ENCODE results near the gene RIOX2. TPM values are rescaled to one million over a fixed set of nuclear protein-coding genes. Genes with fewer than 3 reads are reported as not detected.
"Not testable (repeated sequence)": the region's sequence is repeated elsewhere in the genome, so short reads cannot be mapped to it uniquely, and the experiment has no call there.

RIOX2 gene
- total RNA-seq, 1 donor from 2014 or later = 34.8 TPM

DNA sequence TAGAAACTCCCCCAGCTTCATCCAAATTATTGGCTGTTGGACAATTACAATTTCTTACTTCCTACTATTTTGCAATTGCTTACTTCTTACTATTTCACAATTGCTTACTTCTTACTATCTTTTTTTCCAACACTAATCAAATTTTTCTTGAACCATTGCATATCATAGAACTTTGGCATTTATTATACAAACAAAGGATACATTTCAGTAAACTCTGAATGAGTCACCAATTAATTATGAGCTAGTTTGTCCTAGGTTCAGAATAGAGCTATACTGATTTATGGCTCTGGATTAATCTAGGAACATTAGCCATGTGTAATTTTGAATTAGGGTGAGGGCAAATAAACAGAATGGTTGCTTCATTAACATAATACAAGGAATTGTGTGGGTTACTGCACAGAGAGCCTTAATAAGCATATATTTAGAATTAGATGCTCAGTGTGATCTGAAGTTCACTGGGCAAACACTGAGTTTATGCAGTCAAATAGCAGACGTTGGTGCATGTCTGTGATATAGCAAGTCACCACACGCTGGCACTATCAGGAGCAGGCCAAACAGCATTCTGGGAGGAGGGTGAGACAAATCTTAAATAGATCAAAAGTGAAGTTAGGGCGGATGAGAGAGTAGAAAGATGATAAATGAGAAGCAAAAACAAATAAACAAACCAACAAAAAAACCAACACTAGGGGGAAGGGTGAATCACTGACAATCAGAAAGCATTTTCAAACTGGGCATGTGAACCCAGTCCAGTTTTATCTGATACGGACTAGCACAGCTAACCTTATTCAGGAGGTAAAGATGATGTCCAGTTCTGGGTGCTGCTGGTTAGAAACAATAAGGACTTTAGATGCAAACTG lies 41.4 kb upstream of the RIOX2 start:
- Mint-ChIP-seq H3K27ac (no peak overlapping the region), H3K4me1 (no peaks in the 10 kb centered on the region), H3K36me3 (ENCODE audit: low read depth) (no peaks in the 10 kb centered on the region), H3K9me3 (no peaks in the 10 kb centered on the region), H3K27me3 (peaks cover 2% of the 10 kb centered on the region), H3K4me3 (no peak overlapping the region)
- TF ChIP-seq, protein P1, sequence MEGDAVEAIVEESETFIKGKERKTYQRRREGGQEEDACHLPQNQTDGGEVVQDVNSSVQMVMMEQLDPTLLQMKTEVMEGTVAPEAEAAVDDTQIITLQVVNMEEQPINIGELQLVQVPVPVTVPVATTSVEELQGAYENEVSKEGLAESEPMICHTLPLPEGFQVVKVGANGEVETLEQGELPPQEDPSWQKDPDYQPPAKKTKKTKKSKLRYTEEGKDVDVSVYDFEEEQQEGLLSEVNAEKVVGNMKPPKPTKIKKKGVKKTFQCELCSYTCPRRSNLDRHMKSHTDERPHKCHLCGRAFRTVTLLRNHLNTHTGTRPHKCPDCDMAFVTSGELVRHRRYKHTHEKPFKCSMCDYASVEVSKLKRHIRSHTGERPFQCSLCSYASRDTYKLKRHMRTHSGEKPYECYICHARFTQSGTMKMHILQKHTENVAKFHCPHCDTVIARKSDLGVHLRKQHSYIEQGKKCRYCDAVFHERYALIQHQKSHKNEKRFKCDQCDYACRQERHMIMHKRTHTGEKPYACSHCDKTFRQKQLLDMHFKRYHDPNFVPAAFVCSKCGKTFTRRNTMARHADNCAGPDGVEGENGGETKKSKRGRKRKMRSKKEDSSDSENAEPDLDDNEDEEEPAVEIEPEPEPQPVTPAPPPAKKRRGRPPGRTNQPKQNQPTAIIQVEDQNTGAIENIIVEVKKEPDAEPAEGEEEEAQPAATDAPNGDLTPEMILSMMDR (IDR thresholded peaks at IDR 0.05) = no peak
- ATAC-seq (ENCODE audit: low read depth) (no peak), DNase-seq (no peak)
- ChIA-PET CTCF (interaction anchor here (1.0 to 4.6 kb wide), 2 partner anchors 9 to 209 kb away, joined by 4 to 30 read pairs; no protein-coding TSS in a partner anchor), POLR2A (no interaction called here)
- intact Hi-C loops (cut with micrococcal nuclease) = no loop called here

DNA sequence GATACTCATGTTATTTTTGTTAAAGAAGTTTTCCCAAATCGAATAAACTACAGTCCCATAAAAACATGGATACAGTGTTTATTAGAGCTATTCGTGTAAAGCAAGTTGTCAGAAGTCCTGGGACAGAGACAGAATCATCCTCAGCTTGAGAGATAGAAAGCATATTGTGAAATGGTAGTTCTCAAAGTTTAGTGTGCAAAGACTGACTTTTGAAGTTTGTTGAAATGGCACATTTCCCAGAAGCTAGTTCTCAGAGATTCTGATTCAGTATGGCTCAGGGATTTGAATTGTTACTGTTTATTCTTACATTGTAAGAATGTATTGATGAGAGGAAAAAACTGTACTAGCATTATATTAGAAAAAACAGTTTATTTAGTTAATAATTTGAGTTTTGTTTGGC lies 40.7 kb upstream of the RIOX2 start:
- ChIA-PET POLR2A (no interaction called here), CTCF (interaction anchor here (4.6 kb wide), 1 partner anchor 10 kb away, joined by 30 read pairs; no protein-coding TSS in a partner anchor)
- TF ChIP-seq, protein P1 (IDR thresholded peaks at IDR 0.05) = no peak
- intact Hi-C loops (cut with micrococcal nuclease) = no loop called here
- Mint-ChIP-seq H3K9me3 (no peaks in the 10 kb centered on the region), H3K4me3 (no peak overlapping the region), H3K27me3 (peaks cover 2% of the 10 kb centered on the region), H3K36me3 (ENCODE audit: low read depth) (no peaks in the 10 kb centered on the region), H3K27ac (no peak overlapping the region), H3K4me1 (no peaks in the 10 kb centered on the region)
- ATAC-seq (ENCODE audit: low read depth) = no peak
- DNase-seq = no peak

DNA sequence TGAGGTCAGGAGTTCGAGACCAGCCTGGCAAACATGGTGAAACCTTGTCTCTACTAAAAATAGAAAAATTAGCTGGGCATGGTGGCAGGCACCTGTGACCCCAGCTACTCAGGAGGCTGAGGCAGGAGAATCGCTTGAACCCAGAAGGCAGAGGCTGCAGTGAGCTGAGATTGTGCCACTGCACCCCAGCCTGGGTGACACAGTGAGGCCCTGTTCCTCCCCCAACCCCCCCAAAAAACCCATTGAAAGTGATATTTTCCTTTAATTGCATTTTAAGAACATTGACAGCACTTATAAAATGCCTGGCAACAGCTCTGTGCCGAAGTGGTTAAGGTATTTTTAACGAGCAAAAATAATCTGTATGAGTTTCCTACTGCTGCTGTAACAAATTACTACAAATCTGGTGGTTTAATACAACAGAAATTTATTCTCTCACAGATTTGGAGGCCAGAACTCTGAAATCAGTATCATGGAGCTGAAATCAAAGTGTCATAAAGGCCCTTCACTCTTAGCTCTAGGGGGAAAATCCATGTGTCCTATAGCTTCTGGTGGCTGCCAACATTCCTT lies 38.7 kb upstream of the RIOX2 start:
- H3K36me3 Mint-ChIP-seq (ENCODE audit: low read depth); ATAC-seq (ENCODE audit: low read depth); intact Hi-C loops (cut with micrococcal nuclease); POLR2A ChIA-PET; H3K4me3 Mint-ChIP-seq; H3K27ac Mint-ChIP-seq; H3K27me3 Mint-ChIP-seq; DNase-seq; H3K4me1 Mint-ChIP-seq; H3K9me3 Mint-ChIP-seq: not testable (repeated sequence)
- CTCF ChIA-PET = interaction anchor here (1.0 to 4.6 kb wide), 2 partner anchors 9 to 12 kb away, joined by 3 to 30 read pairs; no protein-coding TSS in a partner anchor

DNA sequence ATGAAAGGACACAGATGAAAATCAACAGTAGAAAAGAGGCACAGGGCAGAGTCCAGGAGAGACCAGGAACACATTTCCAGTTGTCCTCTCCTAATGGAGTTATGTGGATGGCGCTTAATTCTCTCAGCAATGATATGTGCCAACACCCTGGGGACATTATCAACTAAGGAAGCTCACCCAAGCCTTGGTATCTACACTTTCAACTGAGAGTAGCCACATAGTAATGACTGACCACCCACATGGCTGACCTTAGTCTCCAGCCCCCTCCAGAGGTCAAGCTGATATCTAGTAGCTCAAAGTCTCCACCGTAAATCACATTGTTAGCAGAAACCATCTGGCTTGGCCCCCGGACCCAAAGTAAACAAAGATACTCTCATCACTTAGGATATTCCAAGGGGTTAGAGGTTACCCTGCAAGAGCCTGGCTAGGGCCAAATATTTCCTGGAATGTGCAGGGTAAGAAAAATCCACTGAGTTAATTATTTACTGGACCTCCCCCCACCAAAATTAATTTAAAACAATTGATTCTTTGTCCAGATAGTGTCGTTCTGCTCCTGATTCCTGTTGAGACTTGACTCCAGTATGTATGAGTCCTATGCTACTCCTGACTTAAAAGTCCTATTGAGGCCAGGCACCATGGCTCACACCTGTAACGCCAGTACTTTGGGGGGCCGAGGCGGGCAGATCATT lies 38.1 kb upstream of the RIOX2 start:
- ATAC-seq (ENCODE audit: low read depth) = no peak
- Mint-ChIP-seq H3K36me3 (ENCODE audit: low read depth) (no peaks in the 10 kb centered on the region), H3K9me3 (no peaks in the 10 kb centered on the region), H3K27ac (no peak overlapping the region), H3K27me3 (peaks cover 5% of the 10 kb centered on the region), H3K4me1 (no peaks in the 10 kb centered on the region), H3K4me3 (no peak overlapping the region)
- TF ChIP-seq, protein P1 (IDR thresholded peaks at IDR 0.05) = no peak
- DNase-seq = no peak
- ChIA-PET POLR2A (no interaction called here), CTCF (interaction anchor here (4.6 kb wide), 1 partner anchor 12 kb away, joined by 30 read pairs; no protein-coding TSS in a partner anchor)
- intact Hi-C loops (cut with micrococcal nuclease) = no loop called here

DNA sequence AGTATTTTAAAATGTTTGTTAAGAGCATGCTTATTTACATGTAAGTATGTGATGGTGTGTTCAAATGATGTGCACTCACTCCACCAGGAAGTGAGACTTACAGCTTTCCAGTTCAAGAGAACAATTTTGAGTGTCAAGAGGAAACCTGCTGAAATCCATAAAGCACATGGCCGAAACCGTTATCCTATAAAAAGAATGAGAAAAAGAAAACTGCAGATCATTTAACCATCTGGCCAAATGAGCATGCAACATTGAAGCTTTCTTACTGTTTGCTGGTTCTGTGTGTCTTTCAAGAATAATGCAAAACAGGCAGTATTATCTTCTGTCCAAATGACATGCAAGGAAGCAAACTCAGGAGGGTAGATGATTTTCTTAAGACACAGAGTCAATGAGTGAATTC lies 36.6 kb upstream of the RIOX2 start:
- peaks cover 5% of the 10 kb centered on the region for H3K27me3 Mint-ChIP-seq
- ChIA-PET POLR2A (no interaction called here), CTCF (no interaction called here)
- H3K36me3 Mint-ChIP-seq (ENCODE audit: low read depth) = no peaks in the 10 kb centered on the region
- intact Hi-C loops (cut with micrococcal nuclease) = no loop called here
- peaks cover 12% of the 10 kb centered on the region for H3K4me1 Mint-ChIP-seq
- DNase-seq (no peak), ATAC-seq (ENCODE audit: low read depth) (no peak)
- TF ChIP-seq, protein P1 (IDR thresholded peaks at IDR 0.05) = no peak
- no peaks in the 10 kb centered on the region for H3K9me3 Mint-ChIP-seq
- H3K27ac Mint-ChIP-seq = no peak overlapping the region
- H3K4me3 Mint-ChIP-seq = no peak overlapping the region

Data from activated B cell treated with CpG ODN at 0.5 μM for 24 hours (primary cell).